Activated CD8-positive, alpha-beta T cell treated with anti-CD3 and anti-CD28 coated beads for 36 hours (primary cell): Measurements from ENCODE around the gene BLOC1S2. TPM values are rescaled to one million over a fixed set of nuclear protein-coding genes. Genes with fewer than 3 reads are reported as not detected.

Experiments
- ATAC-seq: fragments of 200-7000 bp; cut with Tn5 transposase; one replicate; pipeline ENCODE4 v1.10.0; 2021; ENCODE audit warnings: mild to moderate bottlenecking, moderate library complexity
- CTCF ChIA-PET: fragments of 350-600 bp; sonication (Branson Sonifier 250); formaldehyde crosslinking; loops from one replicate; lab custom pipeline; 2021; ENCODE audit warnings: antibody characterized with exemption; lab: Charles Lee
- POLR2A ChIA-PET: fragments of 350-600 bp; sonication (Branson Sonifier 250); formaldehyde crosslinking; loops from one replicate; lab custom pipeline; 2021; ENCODE audit warnings: antibody characterized with exemption; lab: Charles Lee
- DNase-seq: peaks from one replicate; pipeline ENCODE4 v3.0.0-alpha.2; 2020
- H3K27ac Mint-ChIP-seq: one replicate; pipeline ENCODE4 v1.8.0; 2021; ENCODE audit warnings: mild to moderate bottlenecking, mixed read lengths
- H3K27me3 Mint-ChIP-seq: one replicate; pipeline ENCODE4 v1.8.0; 2021; ENCODE audit warnings: mixed read lengths
- H3K36me3 Mint-ChIP-seq: one replicate; pipeline ENCODE4 v1.8.0; 2021; ENCODE audit warnings: low read depth, mixed read lengths
- H3K4me1 Mint-ChIP-seq: one replicate; pipeline ENCODE4 v1.8.0; 2021; ENCODE audit warnings: low read depth, mixed read lengths
- H3K4me3 Mint-ChIP-seq: one replicate; pipeline ENCODE4 v1.8.0; 2021; ENCODE audit warnings: mild to moderate bottlenecking, moderate library complexity, mixed read lengths
- H3K9me3 Mint-ChIP-seq: one replicate; pipeline ENCODE4 v1.8.0; 2021; ENCODE audit warnings: mixed read lengths
- CTCF ChIP-seq: fragments of 200-600 bp; IDR thresholded peaks from one replicate; pipeline ENCODE4 v1.8.0; 2022; ENCODE audit warnings: antibody characterized with exemption, mild to moderate bottlenecking
- intact Hi-C: fragments of 100-400 bp; cut with micrococcal nuclease; formaldehyde crosslinking; loops from one replicate; pipeline ENCODE4 v1.10.0; 2022
- total RNA-seq, 2 experiments: library from RNA; stranded (reverse); gene quantifications; one replicate each; pipeline ENCODE4 v1.2.3, GENCODE V29; 2021

BLOC1S2 gene
- total RNA-seq, 2 experiments from 2014 or later, result 45.1 to 48.6 TPM

GRCh38 chr10:100319707-100320402 is 33.4 kb upstream of the BLOC1S2 start:
- H3K27ac Mint-ChIP-seq, result no peak overlapping the region
- ChIA-PET CTCF (no interaction called here), POLR2A (no interaction called here)
- DNase-seq (no peak), ATAC-seq (no peak)
- no peak overlapping the region for H3K4me3 Mint-ChIP-seq
- intact Hi-C loops, result no loop called here
- no peaks in the 10 kb centered on the region for H3K4me1 Mint-ChIP-seq
- no peaks in the 10 kb centered on the region for H3K9me3 Mint-ChIP-seq
- H3K36me3 Mint-ChIP-seq, result no peaks in the 10 kb centered on the region
- TF ChIP-seq CTCF, result no peak
- peaks cover 18% of the 10 kb centered on the region for H3K27me3 Mint-ChIP-seq

GRCh38 chr10:100318207-100318606 is 31.7 kb upstream of the BLOC1S2 start:
- Mint-ChIP-seq H3K27ac (no peak overlapping the region), H3K4me3 (no peak overlapping the region), H3K9me3 (no peaks in the 10 kb centered on the region), H3K4me1 (no peaks in the 10 kb centered on the region), H3K36me3 (no peaks in the 10 kb centered on the region), H3K27me3 (peaks cover 22% of the 10 kb centered on the region)
- CTCF ChIA-PET, result no interaction called here
- ATAC-seq (no peak), DNase-seq (no peak)
- intact Hi-C loops, result no loop called here
- TF ChIP-seq CTCF, result no peak
- POLR2A ChIA-PET, result no interaction called here

- H3K4me3 Mint-ChIP-seq, result no peak overlapping the region
- H3K36me3 Mint-ChIP-seq, result no peaks in the 10 kb centered on the region
- no peaks in the 10 kb centered on the region for H3K9me3 Mint-ChIP-seq
- ChIA-PET CTCF (interaction anchor here (0.7 to 1.2 kb wide), 2 partner anchors 11 to 44 kb away, joined by 3 read pairs; no protein-coding TSS in a partner anchor), POLR2A (no interaction called here)
- H3K4me1 Mint-ChIP-seq, result no peaks in the 10 kb centered on the region
- no peak for DNase-seq
- ATAC-seq, result no peak
- intact Hi-C loops, result no loop called here
- TF ChIP-seq CTCF, result no peak
- peaks cover 22% of the 10 kb centered on the region for H3K27me3 Mint-ChIP-seq
- H3K27ac Mint-ChIP-seq, result no peak overlapping the region
Observed at GRCh38 chr10:100315615-100316014, 29.1 kb upstream of the BLOC1S2 start.

DNA sequence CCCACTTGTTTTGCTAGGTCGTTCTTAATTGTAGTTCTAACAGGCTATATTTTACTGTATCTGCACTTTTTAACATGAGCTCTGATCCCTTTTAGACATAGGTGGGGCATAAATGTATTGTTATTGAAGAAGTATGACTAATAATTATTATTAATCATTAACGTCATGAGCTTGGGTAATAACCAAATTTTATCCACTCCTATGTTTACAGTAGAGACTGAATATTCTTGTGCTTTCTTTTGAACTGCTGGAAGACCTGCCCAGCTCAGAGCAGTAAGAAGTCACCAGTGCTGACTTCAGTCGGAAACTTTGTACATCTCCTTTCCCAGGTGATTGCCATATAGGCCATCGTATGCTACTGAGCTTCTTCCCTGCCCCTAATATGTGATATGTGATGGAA is 24.8 kb upstream of the BLOC1S2 start:
- ChIA-PET CTCF (interaction anchor here (1.3 to 2.5 kb wide), 3 partner anchors 31 to 122 kb away, joined by 3 to 7 read pairs (median 3); no protein-coding TSS in a partner anchor), POLR2A (interaction anchor here (1.3 kb wide), 1 partner anchor 13 kb away, joined by 3 read pairs; no protein-coding TSS in a partner anchor)
- Mint-ChIP-seq H3K9me3 (no peaks in the 10 kb centered on the region), H3K36me3 (no peaks in the 10 kb centered on the region), H3K27ac (no peak overlapping the region), H3K27me3 (peaks cover 24% of the 10 kb centered on the region), H3K4me3 (no peak overlapping the region), H3K4me1 (no peaks in the 10 kb centered on the region)
- ATAC-seq, result no peak
- no peak for DNase-seq
- intact Hi-C loops, result no loop called here
- no peak for TF ChIP-seq CTCF

GRCh38 chr10:100307684-100308083 is 21.2 kb upstream of the BLOC1S2 start:
- H3K4me1 Mint-ChIP-seq, result no peaks in the 10 kb centered on the region
- intact Hi-C loops, result no loop called here
- H3K4me3 Mint-ChIP-seq, result no peak overlapping the region
- DNase-seq (no peak), ATAC-seq (no peak)
- no peak for TF ChIP-seq CTCF
- H3K27me3 Mint-ChIP-seq, result peaks cover 35% of the 10 kb centered on the region
- H3K9me3 Mint-ChIP-seq, result no peaks in the 10 kb centered on the region
- ChIA-PET CTCF (no interaction called here), POLR2A (no interaction called here)
- no peak overlapping the region for H3K27ac Mint-ChIP-seq
- H3K36me3 Mint-ChIP-seq, result no peaks in the 10 kb centered on the region
